Liver (tissue), 9 donors: ENCODE data around the gene NCKAP5L. TPM values are rescaled to one million over a fixed set of nuclear protein-coding genes. Genes with fewer than 3 reads are reported as not detected.

Source experiments
- DNase-seq: peaks from one replicate; pipeline ENCODE4 v3.0.0-alpha.2; 2017; ENCODE audit warnings: low spot score
- H3K27ac ChIP-seq, 2 donors: one replicate each; pipeline ENCODE4 v1.7.0; 2013; ENCODE audit warnings: inconsistent platforms in 2 of 2, low read length in 2 of 2, control low read depth in 1 of 2, low read depth in 1 of 2, mild to moderate bottlenecking in 1 of 2
- H3K27me3 ChIP-seq, 4 donors: one replicate each; pipeline versions ENCODE4 v1.6.1 to v1.7.0; 2013; ENCODE audit warnings: low read length in 3 of 4, inconsistent platforms in 1 of 4, mild to moderate bottlenecking in 1 of 4, moderate library complexity in 1 of 4; ENCODE audit not compliant: control insufficient read depth in 4 of 4, insufficient read depth in 4 of 4
- H3K36me3 ChIP-seq, 4 donors: one replicate each; pipeline versions ENCODE4 v1.6.1 to v1.7.0; 2013; ENCODE audit warnings: low read length in 3 of 4, mild to moderate bottlenecking in 3 of 4, low read depth in 1 of 4, moderate library complexity in 1 of 4; ENCODE audit not compliant: control insufficient read depth in 4 of 4, insufficient read depth in 3 of 4
- H3K4me1 ChIP-seq, 4 donors: one replicate each; pipeline versions ENCODE4 v1.6.1 to v1.7.0; 2013; ENCODE audit warnings: low read length in 3 of 4, mild to moderate bottlenecking in 3 of 4, moderate library complexity in 1 of 4; ENCODE audit not compliant: control insufficient read depth in 4 of 4, insufficient read depth in 4 of 4
- H3K4me3 ChIP-seq, 3 donors: one replicate each; pipeline versions ENCODE4 v1.6.1 to v1.7.0; 2013; ENCODE audit warnings: low read length in 3 of 3, control low read depth in 1 of 3, low read depth in 1 of 3, mild to moderate bottlenecking in 1 of 3
- H3K9ac ChIP-seq, 2 donors: one replicate each; pipeline ENCODE4 v1.7.0; 2013; ENCODE audit warnings: low read length in 2 of 2, mild to moderate bottlenecking in 2 of 2, moderate library complexity in 2 of 2, control low read depth in 1 of 2, low read depth in 1 of 2
- H3K9me3 ChIP-seq, 4 donors: one replicate each; pipeline versions ENCODE4 v1.6.1 to v1.7.0; 2013; ENCODE audit warnings: low read length in 3 of 4; ENCODE audit not compliant: control insufficient read depth in 4 of 4
- EGR1 ChIP-seq, 2 donors: IDR thresholded peaks; 2 replicates each; pipeline ENCODE4 v1.6.1; 2016 to 2018; ENCODE audit warnings: antibody characterized with exemption in 2 of 2, low read depth in 2 of 2
- FOXA1 ChIP-seq: IDR thresholded peaks from 2 replicates; pipeline ENCODE4 v1.6.1; 2016; ENCODE audit warnings: antibody characterized with exemption
- FOXA2 ChIP-seq: IDR thresholded peaks from 2 replicates; pipeline ENCODE4 v1.6.1; 2016; ENCODE audit warnings: antibody characterized with exemption
- HNF4A ChIP-seq, 2 donors: conservative IDR thresholded peaks; 2 replicates each; pipeline ENCODE4 v1.6.1; 2016; ENCODE audit warnings: antibody characterized with exemption in 2 of 2, mild to moderate bottlenecking in 2 of 2
- HNF4G ChIP-seq: IDR thresholded peaks from 2 replicates; pipeline ENCODE4 v1.6.1; 2016; ENCODE audit warnings: antibody characterized with exemption
- NR2F2 ChIP-seq: IDR thresholded peaks from 2 replicates; pipeline ENCODE4 v1.6.1; 2016; ENCODE audit warnings: antibody characterized with exemption
- RXRA ChIP-seq, 2 donors: IDR thresholded peaks; 2 replicates each; pipeline ENCODE4 v1.6.1; 2017 to 2018; ENCODE audit warnings: antibody characterized with exemption in 2 of 2, mild to moderate bottlenecking in 1 of 2
- SP1 ChIP-seq: IDR thresholded peaks from 2 replicates; pipeline ENCODE4 v1.6.1; 2018; ENCODE audit warnings: antibody characterized with exemption, mild to moderate bottlenecking
- TAF1 ChIP-seq: conservative IDR thresholded peaks from 2 replicates; pipeline ENCODE4 v1.6.1; 2016; ENCODE audit warnings: antibody characterized with exemption, mild to moderate bottlenecking
- YY1 ChIP-seq: IDR thresholded peaks from 2 replicates; pipeline ENCODE4 v1.6.1; 2016; ENCODE audit warnings: antibody characterized with exemption, mild to moderate bottlenecking
- WGBS: extraction: QIAGEN DNeasy Blood & Tissue Kit; methylation state at CpG from one replicate; pipeline ENCODE4 v1.1.7; 2013; 5-methylcytosine and 5-hydroxymethylcytosine counted together
- polyA plus RNA-seq, 2 donors: library from polyadenylated mRNA; stranded (reverse) in 1 of 2; unstranded in 1 of 2; fragments of 200-250 nt in 1 of 2; fragments of >200 nt in 1 of 2; fragmentation: Nextera tagmentation in 1 of 2; extraction: Ambion mirVana in 1 of 2; gene quantifications; one replicate each; pipeline versions ENCODE4 v1.2.1 to v1.2.3, GENCODE V29; 2013 to 2015
- total RNA-seq, 2 donors: library from RNA; depleted of rRNA; stranded (reverse); fragments of >200 nt; gene quantifications; one replicate each; pipeline ENCODE4 v1.2.3, GENCODE V29; 2014
- TF ChIP-seq, protein P1 (sequence below): IDR thresholded peaks from 2 replicates; pipeline ENCODE4 v1.6.1; 2016; ENCODE audit warnings: antibody characterized with exemption
- TF ChIP-seq, protein P2 (sequence below): fragments of 150-350 bp; IDR thresholded peaks from 2 replicates; pipeline ENCODE4 v1.5.1; 2017; ENCODE audit warnings: improper control_type of control experiment, low read depth, low read length; ENCODE audit not compliant: missing input control
- TF ChIP-seq, protein P3 (sequence below): IDR thresholded peaks from 2 replicates; pipeline ENCODE4 v1.6.1; 2016; ENCODE audit warnings: antibody characterized with exemption
- TF ChIP-seq, protein P4 (sequence below): IDR thresholded peaks from 2 replicates; pipeline ENCODE4 v1.6.1; 2016; ENCODE audit warnings: antibody characterized with exemption, mild to moderate bottlenecking
- donor health status: healthy.
- donor health status: healthy.
- donor health status: healthy.
- donor health status: healthy.
- donor health status: healthy.

NCKAP5L gene
- total and polyA plus RNA-seq, 4 donors = 2.9 to 6.8 (median 4.2) TPM

DNA sequence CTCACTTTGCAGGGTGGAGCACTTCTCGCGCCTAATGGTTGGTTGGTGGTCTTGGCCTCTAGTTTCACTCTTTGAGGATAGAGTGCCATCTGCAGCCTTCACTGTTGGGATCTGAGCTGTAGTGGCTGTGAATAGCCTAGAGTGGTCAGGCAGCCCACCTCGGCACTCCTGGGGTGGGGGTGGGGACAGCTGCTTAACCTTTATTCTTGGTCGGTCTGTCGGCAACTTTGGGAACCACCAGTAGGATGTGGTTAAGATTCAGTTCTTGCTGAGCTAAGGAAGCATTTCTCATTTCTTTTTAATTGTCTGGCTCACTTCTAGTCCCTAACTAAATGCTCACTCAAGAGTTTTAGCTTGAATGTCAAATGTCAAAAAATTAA, 65.8 kb downstream of the NCKAP5L start:
- no peak overlapping the region for H3K9ac ChIP-seq
- no peak overlapping the region for H3K27ac ChIP-seq
- H3K4me1 ChIP-seq = no peaks in the 10 kb centered on the region

DNA sequence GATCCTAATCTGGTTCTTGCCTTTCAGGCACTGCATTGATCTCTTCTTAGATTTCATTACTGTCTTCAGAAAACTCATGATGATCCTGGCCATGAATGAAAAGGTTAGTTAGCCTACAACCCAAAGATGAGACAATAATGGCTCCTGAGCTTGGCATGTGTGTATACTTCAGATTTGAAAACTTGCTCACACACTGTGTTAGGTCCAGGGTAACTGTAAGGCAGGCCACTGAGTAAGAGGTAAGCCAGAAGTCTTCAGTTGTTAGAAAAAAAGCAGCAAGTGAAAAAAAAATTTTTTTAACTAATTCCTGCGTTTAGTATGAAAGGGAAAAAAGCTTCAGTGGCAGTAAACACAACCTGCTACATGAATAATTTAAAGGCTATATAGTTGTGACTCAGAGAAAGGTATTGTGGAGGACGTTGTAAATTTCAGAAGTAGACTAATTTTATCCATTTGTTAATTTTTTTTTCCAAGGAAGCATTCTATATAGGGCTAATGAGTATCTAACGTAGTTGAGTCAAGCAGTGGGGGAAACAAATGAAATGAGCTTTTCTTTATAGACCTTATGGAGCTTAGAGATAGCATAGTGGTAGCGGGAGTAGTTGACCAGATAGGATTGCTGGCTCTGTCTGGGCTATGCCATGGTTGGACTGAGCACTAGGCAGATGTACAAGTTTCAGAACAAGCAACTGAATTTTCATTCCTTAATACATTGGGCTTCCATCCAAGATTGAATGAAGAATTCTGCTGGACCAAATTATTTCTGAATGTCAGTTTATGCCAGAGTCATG, 66.3 kb downstream of the NCKAP5L start:
- Histone ChIP-seq H3K9me3 (no peaks in the 10 kb centered on the region), H3K27me3 (no peaks in the 10 kb centered on the region), H3K9ac (no peak overlapping the region), H3K4me1 (no peaks in the 10 kb centered on the region), H3K4me3 (no peak overlapping the region), H3K27ac (no peak overlapping the region), H3K36me3 (peaks cover 22 to 74% (median 65%) of the 10 kb centered on the region in 4 donors)
- no peak for DNase-seq
- TF ChIP-seq HNF4G = no peak
- 90% methylated on average over 4 of the region's 4 CpGs for WGBS

More for the DNA sequence above, 65.8 kb downstream of the NCKAP5L start:
- Histone ChIP-seq H3K27me3 (no peaks in the 10 kb centered on the region), H3K36me3 (peaks cover 22 to 69% (median 59%) of the 10 kb centered on the region in 4 donors), H3K4me3 (no peak overlapping the region), H3K9me3 (no peaks in the 10 kb centered on the region)
- TF ChIP-seq FOXA2 (no peak), HNF4G (no peak), RXRA (IDR thresholded peaks at IDR 0.05) (no peak), FOXA1 (no peak), SP1 (no peak)
- TF ChIP-seq, protein P1, sequence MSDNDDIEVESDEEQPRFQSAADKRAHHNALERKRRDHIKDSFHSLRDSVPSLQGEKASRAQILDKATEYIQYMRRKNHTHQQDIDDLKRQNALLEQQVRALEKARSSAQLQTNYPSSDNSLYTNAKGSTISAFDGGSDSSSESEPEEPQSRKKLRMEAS = no peak
- TF ChIP-seq, protein P2, sequence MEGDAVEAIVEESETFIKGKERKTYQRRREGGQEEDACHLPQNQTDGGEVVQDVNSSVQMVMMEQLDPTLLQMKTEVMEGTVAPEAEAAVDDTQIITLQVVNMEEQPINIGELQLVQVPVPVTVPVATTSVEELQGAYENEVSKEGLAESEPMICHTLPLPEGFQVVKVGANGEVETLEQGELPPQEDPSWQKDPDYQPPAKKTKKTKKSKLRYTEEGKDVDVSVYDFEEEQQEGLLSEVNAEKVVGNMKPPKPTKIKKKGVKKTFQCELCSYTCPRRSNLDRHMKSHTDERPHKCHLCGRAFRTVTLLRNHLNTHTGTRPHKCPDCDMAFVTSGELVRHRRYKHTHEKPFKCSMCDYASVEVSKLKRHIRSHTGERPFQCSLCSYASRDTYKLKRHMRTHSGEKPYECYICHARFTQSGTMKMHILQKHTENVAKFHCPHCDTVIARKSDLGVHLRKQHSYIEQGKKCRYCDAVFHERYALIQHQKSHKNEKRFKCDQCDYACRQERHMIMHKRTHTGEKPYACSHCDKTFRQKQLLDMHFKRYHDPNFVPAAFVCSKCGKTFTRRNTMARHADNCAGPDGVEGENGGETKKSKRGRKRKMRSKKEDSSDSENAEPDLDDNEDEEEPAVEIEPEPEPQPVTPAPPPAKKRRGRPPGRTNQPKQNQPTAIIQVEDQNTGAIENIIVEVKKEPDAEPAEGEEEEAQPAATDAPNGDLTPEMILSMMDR = no peak
- TF ChIP-seq, protein P3, sequence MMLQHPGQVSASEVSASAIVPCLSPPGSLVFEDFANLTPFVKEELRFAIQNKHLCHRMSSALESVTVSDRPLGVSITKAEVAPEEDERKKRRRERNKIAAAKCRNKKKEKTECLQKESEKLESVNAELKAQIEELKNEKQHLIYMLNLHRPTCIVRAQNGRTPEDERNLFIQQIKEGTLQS = no peak
- 87% methylated on average over 5 of the region's 5 CpGs for WGBS
- no peak for DNase-seq

DNA sequence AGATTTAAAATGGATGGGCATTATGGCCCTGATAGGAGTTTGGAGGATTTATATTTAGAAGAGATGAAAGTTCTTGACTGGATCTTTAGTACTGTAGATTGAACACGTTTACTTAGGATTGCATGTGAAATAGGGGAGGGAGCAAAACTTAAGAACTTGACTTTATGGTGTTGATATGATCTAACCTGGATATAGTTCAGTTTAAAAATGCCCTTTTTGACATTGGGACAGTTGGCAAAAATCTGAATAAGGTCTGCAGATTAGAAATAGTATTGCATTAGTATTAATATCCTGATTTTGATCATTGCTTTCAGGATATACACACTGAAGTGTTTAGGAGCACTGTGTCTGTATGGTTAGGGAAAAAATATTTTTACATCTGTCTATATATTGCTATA, 77.2 kb downstream of the NCKAP5L start:
- Histone ChIP-seq H3K27me3 (no peaks in the 10 kb centered on the region), H3K4me3 (peak overlapping the region in 1 of 3 donors; percentile 13), H3K36me3 (peaks cover 7 to 37% (median 27%) of the 10 kb centered on the region in 4 donors), H3K27ac (no peak overlapping the region), H3K9me3 (no peaks in the 10 kb centered on the region), H3K4me1 (peaks cover 4 to 85% (median 70%) of the 10 kb centered on the region in 4 donors), H3K9ac (no peak overlapping the region)
- WGBS = 10% methylated on average over 1 of the region's 1 CpG
- DNase-seq = no peak
- TF ChIP-seq FOXA1 (no peak), YY1 (no peak), EGR1 (IDR thresholded peaks at IDR 0.05; ENCODE audit: low read depth in 2 of 2) (no peak), HNF4A (conservative IDR thresholded peaks at IDR 0.05) (no peak), FOXA2 (no peak), RXRA (IDR thresholded peaks at IDR 0.05) (no peak), TAF1 (no peak), SP1 (no peak), NR2F2 (no peak), HNF4G (no peak)
- TF ChIP-seq, protein P2 = no peak
- TF ChIP-seq, protein P1 = no peak
- TF ChIP-seq, protein P4, sequence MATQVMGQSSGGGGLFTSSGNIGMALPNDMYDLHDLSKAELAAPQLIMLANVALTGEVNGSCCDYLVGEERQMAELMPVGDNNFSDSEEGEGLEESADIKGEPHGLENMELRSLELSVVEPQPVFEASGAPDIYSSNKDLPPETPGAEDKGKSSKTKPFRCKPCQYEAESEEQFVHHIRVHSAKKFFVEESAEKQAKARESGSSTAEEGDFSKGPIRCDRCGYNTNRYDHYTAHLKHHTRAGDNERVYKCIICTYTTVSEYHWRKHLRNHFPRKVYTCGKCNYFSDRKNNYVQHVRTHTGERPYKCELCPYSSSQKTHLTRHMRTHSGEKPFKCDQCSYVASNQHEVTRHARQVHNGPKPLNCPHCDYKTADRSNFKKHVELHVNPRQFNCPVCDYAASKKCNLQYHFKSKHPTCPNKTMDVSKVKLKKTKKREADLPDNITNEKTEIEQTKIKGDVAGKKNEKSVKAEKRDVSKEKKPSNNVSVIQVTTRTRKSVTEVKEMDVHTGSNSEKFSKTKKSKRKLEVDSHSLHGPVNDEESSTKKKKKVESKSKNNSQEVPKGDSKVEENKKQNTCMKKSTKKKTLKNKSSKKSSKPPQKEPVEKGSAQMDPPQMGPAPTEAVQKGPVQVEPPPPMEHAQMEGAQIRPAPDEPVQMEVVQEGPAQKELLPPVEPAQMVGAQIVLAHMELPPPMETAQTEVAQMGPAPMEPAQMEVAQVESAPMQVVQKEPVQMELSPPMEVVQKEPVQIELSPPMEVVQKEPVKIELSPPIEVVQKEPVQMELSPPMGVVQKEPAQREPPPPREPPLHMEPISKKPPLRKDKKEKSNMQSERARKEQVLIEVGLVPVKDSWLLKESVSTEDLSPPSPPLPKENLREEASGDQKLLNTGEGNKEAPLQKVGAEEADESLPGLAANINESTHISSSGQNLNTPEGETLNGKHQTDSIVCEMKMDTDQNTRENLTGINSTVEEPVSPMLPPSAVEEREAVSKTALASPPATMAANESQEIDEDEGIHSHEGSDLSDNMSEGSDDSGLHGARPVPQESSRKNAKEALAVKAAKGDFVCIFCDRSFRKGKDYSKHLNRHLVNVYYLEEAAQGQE = no peak
- TF ChIP-seq, protein P3 = no peak
